ENCODE data around the gene ASIP.

DNA sequence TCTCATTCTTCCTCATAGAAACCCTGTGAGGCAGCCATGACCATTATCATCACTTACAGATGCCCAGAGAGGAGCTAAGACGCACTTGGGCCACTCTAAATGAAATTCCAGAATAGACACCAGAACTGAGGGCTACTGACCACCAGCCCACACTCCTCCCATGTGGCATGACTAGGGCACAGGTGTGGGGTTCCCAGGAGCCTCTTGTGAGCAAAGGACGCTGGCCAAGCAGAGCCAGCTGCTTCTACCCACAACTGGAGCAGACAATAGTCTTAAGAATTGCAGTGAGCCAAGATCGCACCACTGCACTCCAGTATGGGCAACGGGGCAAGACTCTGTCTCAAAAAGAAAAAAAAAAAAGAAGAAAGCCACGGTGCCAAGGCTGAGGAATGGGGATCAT lies 51.9 kb downstream of the ASIP start:
- TF ChIP-seq, protein P1, sequence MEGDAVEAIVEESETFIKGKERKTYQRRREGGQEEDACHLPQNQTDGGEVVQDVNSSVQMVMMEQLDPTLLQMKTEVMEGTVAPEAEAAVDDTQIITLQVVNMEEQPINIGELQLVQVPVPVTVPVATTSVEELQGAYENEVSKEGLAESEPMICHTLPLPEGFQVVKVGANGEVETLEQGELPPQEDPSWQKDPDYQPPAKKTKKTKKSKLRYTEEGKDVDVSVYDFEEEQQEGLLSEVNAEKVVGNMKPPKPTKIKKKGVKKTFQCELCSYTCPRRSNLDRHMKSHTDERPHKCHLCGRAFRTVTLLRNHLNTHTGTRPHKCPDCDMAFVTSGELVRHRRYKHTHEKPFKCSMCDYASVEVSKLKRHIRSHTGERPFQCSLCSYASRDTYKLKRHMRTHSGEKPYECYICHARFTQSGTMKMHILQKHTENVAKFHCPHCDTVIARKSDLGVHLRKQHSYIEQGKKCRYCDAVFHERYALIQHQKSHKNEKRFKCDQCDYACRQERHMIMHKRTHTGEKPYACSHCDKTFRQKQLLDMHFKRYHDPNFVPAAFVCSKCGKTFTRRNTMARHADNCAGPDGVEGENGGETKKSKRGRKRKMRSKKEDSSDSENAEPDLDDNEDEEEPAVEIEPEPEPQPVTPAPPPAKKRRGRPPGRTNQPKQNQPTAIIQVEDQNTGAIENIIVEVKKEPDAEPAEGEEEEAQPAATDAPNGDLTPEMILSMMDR (IDR thresholded peaks at IDR 0.05), result no peak
- no peak for TF ChIP-seq POLR2A (IDR thresholded peaks at IDR 0.05)
